NCI-H1092 treated with DMSO at 0.1 percent for 48 hours (cell line): ENCODE data around the gene CDK5.
"Not testable (repeated sequence)": the region's sequence is repeated elsewhere in the genome, so short reads cannot be mapped to it uniquely, and the experiment has no call there.

Experiments used
- DNase-seq: peaks from one replicate; lab custom pipeline; 2025; lab: John Stamatoyannopoulos, UW

Gene CDK5

DNA sequence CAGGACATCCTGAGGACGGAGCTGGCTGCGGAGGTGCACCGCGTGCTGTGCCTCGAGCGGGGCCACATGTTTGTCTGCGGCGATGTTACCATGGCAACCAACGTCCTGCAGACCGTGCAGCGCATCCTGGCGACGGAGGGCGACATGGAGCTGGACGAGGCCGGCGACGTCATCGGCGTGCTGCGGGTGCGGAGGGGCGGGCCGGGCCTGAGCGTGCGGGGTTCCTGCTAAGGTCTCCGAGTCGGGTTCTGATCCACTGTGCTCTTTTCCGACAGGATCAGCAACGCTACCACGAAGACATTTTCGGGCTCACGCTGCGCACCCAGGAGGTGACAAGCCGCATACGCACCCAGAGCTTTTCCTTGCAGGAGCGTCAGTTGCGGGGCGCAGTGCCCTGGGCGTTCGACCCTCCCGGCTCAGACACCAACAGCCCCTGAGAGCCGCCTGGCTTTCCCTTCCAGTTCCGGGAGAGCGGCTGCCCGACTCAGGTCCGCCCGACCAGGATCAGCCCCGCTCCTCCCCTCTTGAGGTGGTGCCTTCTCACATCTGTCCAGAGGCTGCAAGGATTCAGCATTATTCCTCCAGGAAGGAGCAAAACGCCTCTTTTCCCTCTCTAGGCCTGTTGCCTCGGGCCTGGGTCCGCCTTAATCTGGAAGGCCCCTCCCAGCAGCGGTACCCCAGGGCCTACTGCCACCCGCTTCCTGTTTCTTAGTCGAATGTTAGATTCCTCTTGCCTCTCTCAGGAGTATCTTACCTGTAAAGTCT is 43.8 kb downstream of the CDK5 start:
- DNase-seq = peak; percentile 52

DNA sequence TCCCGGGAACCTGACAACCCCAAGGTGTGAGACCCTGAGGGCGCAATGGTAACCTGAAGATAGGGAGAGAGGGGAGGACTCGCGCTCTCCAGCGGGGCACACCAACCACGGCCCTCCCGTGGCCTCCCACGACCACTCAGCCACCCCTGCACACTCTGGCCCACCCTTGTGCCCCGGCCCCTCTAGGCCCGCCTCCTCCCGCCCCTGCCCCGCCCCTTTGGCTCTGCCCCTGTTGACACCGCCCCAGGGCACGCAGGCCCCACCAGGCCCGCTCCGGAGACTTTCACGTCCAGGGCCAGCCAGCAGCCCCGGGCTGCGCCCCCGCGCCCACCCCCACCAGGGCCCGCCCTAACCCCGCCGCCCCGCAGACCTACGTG is 44.4 kb downstream of the CDK5 start:
- DNase-seq = peak; percentile 40

DNA sequence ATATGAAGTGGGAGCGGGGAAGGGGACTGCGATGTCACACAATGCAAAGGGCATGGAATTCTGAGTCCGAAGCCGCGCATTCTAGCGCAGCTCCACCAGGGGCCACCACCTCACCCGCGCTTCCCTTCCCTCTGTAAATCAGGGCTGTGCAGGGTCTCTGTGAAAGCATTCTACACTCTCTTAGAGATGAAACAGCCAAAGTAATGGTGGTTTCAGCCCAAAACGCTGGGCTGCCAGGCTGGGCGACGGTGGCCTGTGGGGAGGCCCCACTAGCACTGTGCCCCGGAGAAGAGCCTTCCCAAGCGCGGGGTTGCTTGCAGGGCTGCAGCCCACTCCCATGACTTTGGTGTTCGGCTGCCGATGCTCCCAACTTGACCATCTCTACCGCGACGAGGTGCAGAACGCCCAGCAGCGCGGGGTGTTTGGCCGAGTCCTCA is 44.8 kb downstream of the CDK5 start:
- peak; percentile 26 for DNase-seq

DNA sequence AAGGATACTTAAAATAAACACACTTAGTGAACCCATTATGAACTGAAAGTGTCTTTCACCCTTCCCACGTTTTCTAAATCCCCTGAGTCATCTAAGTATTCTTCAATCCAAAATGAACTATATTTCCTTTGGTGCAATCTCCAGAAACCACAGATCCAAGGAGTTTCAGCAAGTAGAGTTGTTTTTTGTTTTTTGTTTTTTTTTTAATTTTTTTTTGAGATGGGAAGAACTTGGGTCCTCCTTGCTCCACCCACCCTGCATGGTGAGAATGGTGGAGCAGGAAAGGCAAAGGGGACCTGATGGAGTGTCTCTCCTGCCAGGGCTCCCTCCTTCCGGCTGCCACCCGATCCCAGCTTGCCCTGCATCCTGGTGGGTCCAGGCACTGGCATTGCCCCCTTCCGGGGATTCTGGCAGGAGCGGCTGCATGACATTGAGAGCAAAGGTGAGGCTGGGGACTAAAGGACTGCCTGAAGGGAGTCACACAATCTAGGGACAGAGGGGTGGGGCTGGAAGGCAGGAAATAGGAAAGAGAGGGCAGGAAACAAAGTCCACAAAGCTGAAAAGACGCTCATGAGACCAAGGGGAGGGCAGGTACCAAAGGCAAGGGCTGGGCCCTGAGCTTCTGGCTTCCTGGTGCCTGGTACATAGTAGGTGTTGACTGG is 45.5 kb downstream of the CDK5 start:
- no peak for DNase-seq

DNA sequence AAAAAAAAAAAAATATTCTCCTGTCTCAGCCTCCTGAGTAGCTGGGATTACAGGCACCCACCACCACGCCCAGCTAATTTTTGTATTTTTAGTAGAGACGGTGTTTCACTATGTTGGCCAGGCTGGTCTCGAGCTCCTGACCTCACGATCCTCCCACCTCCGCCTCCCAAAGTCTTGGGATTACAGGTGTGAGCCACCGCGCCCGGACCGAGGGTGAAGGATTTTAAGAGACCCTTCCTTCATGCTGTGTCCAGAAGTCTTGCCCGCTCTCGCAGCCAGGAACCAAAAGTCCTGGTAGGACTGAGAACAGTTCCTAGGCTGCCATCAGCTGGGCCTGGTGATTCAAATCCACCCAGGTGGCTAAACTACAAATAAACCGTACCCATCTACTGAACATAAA is 46.1 kb downstream of the CDK5 start:
- DNase-seq = not testable (repeated sequence)

DNA sequence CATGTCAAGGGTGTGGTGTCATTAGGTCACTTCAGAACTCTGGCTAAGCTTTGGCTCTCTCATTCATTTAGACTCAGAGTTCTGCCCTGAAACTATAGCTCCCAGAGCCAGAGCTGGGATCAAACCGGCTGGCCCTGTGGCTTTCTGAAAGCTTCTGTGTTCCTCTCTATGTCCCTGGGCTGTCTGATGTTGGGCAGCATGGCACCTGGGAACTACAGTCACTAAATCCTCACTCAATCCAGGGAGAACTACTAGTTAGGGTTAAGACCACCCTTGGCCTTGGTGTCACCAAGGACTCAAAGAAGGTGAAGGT is 46.6 kb downstream of the CDK5 start:
- DNase-seq = no peak

DNA sequence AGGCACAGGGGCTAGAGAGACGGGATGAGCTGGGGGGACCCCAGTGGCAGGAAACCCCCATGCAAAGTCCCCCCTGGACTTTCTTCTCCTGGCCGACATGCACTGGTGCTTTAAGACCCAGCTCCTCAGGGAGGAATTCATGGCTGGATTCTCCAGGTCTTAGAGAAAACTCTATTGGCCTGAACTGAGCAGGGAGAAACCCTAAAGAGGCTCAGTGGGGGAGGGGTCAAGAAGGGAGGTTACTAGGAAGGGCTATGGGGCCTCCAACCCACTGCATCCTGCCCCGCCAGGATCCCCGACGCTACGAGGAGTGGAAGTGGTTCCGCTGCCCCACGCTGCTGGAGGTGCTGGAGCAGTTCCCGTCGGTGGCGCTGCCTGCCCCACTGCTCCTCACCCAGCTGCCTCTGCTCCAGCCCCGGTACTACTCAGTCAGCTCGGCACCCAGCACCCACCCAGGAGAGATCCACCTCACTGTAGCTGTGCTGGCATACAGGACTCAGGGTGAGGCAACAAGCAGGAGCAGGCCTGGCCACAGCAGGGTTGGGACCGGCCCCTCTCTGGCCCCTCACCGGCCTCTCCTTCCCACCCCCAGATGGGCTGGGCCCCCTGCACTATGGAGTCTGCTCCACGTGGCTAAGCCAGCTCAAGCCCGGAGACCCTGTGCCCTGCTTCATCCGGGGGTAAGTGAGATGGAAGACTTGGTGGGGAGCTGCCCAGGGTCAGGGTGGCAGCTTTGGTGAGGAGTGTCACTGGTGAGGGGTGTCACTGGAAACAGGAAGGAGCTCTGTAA is 47.2 kb downstream of the CDK5 start:
- no peak for DNase-seq

DNA sequence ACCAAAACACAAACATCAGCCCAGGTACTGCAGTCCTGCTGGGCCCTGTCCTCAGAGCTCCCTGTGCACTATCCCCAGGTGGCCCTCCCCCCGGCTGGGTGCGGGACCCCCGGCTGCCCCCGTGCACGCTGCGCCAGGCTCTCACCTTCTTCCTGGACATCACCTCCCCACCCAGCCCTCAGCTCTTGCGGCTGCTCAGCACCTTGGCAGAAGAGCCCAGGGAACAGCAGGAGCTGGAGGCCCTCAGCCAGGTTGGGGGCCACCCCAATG is 47.7 kb downstream of the CDK5 start:
- no peak for DNase-seq

DNA sequence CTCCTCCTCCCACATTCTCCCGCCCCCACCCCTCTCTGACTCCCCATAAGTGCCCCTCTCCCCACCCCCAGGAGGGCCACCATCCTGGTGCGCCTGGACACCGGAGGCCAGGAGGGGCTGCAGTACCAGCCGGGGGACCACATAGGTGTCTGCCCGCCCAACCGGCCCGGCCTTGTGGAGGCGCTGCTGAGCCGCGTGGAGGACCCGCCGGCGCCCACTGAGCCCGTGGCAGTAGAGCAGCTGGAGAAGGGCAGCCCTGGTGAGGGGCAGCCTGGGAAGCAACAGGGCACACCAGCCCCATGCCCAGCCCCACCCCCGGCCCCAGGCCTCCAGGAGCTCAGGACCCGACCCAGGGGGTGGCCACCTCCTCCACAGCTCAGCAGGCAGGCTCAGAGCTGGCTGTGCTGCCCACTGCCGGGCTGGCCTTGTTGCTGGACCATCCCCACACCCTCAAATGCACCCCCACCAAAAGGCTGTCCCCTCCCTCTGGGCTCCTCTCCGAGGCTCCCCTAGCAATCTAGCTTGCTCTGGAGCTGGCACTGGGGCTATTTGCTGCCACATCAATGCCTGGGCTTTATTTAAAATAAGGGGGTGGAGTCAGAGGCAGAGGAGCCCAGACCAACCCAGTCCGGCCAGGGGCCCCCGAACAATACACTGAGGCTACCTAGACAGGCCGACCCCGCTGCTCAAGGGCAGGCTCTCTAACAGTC is 48.2 kb downstream of the CDK5 start:
- DNase-seq = no peak

DNA sequence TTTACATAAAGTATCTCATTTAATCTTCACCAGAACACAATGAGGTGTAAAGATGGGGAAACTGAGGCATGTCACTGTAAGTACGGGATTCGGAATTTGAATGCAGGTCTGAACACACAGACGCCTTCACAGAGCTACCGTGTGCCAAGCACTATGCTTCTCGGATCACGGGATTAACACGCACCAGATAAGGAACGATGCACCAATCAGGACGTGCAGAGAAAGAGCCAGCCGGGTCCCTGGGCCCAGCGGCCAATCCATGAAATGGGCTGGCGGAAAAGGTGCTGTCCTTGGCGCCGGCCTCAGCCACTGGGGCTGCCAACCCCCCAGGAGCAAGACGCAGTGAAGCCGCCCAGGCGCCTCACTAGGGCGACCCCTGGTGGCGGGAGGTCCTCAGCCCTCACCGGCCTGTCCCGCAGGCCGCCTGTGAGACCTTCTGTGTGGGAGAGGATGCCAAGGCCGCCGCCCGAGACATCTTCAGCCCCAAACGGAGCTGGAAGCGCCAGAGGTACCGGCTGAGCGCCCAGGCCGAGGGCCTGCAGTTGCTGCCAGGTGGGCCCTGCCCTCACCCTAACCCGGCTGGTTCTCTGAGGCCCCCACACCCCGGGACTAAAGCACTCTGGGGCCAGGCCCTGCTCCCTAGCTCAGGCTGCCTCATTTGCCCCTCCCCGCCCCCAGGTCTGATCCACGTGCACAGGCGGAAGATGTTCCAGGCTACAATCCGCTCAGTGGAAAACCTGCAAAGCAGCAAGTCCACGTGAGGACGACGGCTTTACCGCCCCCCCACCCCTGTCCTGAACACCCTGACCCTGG is 49.0 kb downstream of the CDK5 start:
- DNase-seq = peak; percentile 27

DNA sequence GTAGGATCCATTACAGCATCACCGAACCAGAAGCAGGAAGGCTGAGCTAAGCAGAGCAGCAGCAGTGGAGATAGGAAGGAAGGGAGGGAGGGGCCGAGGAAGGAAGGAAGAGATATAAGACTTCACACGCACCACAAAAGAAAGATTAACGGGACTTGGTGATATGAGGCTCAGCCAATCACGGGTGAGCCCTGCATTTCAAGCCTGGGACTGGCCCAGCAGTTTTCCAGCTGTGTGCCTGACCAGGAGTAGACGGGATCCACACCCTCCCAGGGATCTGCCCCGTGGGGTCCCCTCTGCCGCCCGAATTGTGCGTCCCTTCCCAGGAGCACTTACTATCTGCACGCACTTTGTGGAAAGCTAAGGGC is 49.6 kb downstream of the CDK5 start:
- DNase-seq = no peak

DNA sequence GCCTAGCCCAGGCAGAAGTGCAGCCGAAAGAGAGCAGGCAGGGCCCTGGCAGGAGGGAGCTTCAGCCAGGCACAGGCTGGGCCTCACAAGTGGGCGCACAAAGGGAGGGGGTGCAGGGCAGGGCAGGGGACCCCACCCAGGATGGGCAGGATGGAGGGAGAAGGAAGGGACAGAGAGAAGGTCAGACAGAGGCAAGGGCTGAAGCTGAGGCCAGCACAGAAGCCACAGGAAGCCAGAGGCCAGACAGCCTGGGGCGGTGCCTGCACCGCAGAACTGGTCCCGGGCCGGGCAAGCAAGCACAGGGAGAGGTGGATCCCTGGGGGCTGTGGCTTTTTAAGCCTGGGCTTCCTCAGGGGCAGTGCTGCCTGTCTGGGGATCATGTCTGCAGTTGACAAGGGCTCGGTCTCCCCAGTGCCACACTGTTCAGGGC is 50.2 kb downstream of the CDK5 start:
- DNase-seq = no peak

DNA sequence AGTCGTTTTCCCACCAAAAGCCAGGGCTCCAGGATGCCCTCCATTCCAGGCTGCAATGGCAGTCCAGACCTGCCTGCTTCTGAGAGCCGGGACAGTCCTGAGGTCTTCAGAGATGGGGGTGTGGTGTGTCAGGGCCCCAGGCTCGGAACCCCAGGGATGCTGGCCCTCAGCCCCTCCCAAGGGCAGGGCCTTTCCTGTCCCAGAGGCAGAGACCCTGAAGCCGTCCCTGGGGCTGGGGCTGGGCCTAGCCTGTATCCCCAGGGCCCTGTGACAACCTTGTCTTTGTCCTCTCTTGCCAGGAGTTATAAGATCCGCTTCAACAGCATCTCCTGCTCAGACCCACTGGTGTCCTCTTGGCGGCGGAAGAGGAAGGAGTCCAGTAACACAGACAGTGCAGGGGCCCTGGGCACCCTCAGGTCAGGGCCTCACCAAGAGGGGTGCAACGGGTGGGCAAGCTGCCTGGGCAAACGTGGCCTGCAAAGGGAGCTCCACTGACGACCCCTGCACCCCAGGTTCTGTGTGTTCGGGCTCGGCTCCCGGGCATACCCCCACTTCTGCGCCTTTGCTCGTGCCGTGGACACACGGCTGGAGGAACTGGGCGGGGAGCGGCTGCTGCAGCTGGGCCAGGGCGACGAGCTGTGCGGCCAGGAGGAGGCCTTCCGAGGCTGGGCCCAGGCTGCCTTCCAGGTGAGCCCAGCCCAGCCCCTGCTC is 51.0 kb downstream of the CDK5 start:
- no peak for DNase-seq

DNA sequence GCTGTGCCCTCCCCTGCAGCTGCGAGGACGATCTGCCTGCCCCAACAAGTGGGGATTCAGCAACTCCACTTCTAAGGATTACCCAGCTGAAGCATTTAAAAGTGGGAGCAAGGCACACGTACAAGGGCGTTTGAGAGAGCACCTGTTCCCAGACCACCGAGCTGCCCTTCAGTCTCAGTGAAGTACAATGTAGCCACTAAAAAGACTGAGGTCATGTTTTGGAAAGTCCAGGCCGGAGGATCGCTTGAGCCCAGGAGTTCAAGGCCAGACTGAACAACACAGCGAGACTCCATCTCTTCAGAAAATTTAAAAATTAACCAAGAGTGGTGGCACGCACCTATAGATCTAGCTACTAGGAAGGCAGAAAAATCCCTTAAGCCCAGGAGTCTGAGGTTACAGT is 52.1 kb downstream of the CDK5 start:
- DNase-seq = no peak
